GM23338 (cell line): ENCODE results near the gene INHBC. TPM values are rescaled to one million over a fixed set of nuclear protein-coding genes. Genes with fewer than 3 reads are reported as not detected.

Experiments used
- ATAC-seq: fragments of 200-7000 bp; cut with Tn5 transposase; 3 replicates; pipeline ENCODE4 v1.9.1; 2020
- DNase-seq: peaks from one replicate; pipeline ENCODE4 v3.0.0-alpha.2; 2015; ENCODE audit warnings: low spot score
- H2AFZ ChIP-seq: fragments of 200-600 bp; sonication (generic); 2 replicates; pipeline ENCODE4 v1.8.0; 2016; ENCODE audit warnings: antibody characterized with exemption, mild to moderate bottlenecking, moderate library complexity
- H3F3A ChIP-seq: fragments of 200-600 bp; sonication (generic); replicated peaks from 2 replicates; pipeline ENCODE4 v1.8.0; 2017; ENCODE audit warnings: antibody characterized with exemption, mixed run types, low read depth
- H3K27ac ChIP-seq: fragments of 200-600 bp; sonication (generic); 2 replicates; pipeline ENCODE4 v1.6.1; 2016; ENCODE audit warnings: low read depth
- H3K27me3 ChIP-seq: fragments of 200-600 bp; sonication (generic); 2 replicates; pipeline ENCODE4 v1.8.0; 2016; ENCODE audit warnings: mild to moderate bottlenecking, mixed run types, moderate library complexity; ENCODE audit not compliant: insufficient read depth
- H3K36me3 ChIP-seq: fragments of 200-600 bp; sonication (generic); 2 replicates; pipeline ENCODE4 v1.8.0; 2016; ENCODE audit warnings: mild to moderate bottlenecking; ENCODE audit not compliant: insufficient read depth
- H3K4me1 ChIP-seq: fragments of 200-600 bp; sonication (generic); 2 replicates; pipeline ENCODE4 v1.8.0; 2016; ENCODE audit warnings: mild to moderate bottlenecking, moderate library complexity; ENCODE audit not compliant: insufficient read depth
- H3K4me2 ChIP-seq: fragments of 200-600 bp; sonication (generic); 2 replicates; pipeline ENCODE4 v1.7.1; 2017; ENCODE audit warnings: mixed run types
- H3K4me3 ChIP-seq: fragments of 200-600 bp; sonication (generic); 2 replicates; pipeline ENCODE4 v1.6.1; 2016; ENCODE audit warnings: mixed run types
- H3K79me2 ChIP-seq: fragments of 200-600 bp; sonication (generic); replicated peaks from 2 replicates; pipeline ENCODE4 v1.8.0; 2017; ENCODE audit warnings: mild to moderate bottlenecking; ENCODE audit not compliant: insufficient read depth
- H3K9me2 ChIP-seq: fragments of 200-600 bp; sonication (generic); 2 replicates; pipeline ENCODE4 v1.8.0; 2017; ENCODE audit not compliant: insufficient read depth
- H4K20me1 ChIP-seq: fragments of 200-600 bp; sonication (generic); replicated peaks from 2 replicates; pipeline ENCODE4 v1.8.0; 2017; ENCODE audit warnings: mild to moderate bottlenecking; ENCODE audit not compliant: insufficient read depth
- H3K27ac Mint-ChIP-seq: 2 replicates; pipeline ENCODE4 v1.8.0; 2020; ENCODE audit warnings: inconsistent platforms, mild to moderate bottlenecking, moderate library complexity, mixed read lengths
- H3K27me3 Mint-ChIP-seq: 3 replicates; pipeline ENCODE4 v1.8.0; 2022; ENCODE audit warnings: low read depth, mild to moderate bottlenecking, moderate library complexity, mixed read lengths, inconsistent platforms; ENCODE audit not compliant: insufficient read depth, poor library complexity
- H3K36me3 Mint-ChIP-seq: 3 replicates; pipeline ENCODE4 v1.8.0; 2021; ENCODE audit warnings: low read depth, mild to moderate bottlenecking, inconsistent platforms, moderate library complexity, mixed read lengths
- H3K4me1 Mint-ChIP-seq: 3 replicates; pipeline ENCODE4 v1.8.0; 2020; ENCODE audit warnings: mild to moderate bottlenecking, inconsistent platforms, mixed read lengths
- H3K4me3 Mint-ChIP-seq: 3 replicates; pipeline ENCODE4 v1.8.0; 2021; ENCODE audit warnings: moderate library complexity, mild to moderate bottlenecking, inconsistent platforms, mixed read lengths
- H3K9me3 Mint-ChIP-seq: 3 replicates; pipeline ENCODE4 v1.8.0; 2020; ENCODE audit warnings: moderate library complexity, mild to moderate bottlenecking, inconsistent platforms, mixed read lengths
- CREB1 ChIP-seq: fragments of 250-450 bp; sonication (Bioruptor Pico); IDR thresholded peaks from 2 replicates; pipeline ENCODE4 v1.5.0; 2020; ENCODE audit warnings: low read depth, mild to moderate bottlenecking, moderate library complexity
- CTCF ChIP-seq, 2 experiments: fragments of 200-600 bp in 1 of 2; sonication (generic) in 1 of 2; conservative IDR thresholded peaks; 2 replicates each; pipeline versions ENCODE4 v1.5.1 to v1.6.1; 2016 to 2017; ENCODE audit warnings: antibody characterized with exemption in 2 of 2, low read depth in 2 of 2, mild to moderate bottlenecking in 2 of 2, moderate library complexity in 1 of 2
- EZH2phosphoT487 ChIP-seq: fragments of 200-600 bp; sonication (generic); IDR thresholded peaks from one replicate; pipeline ENCODE4 v1.8.1; 2018; ENCODE audit warnings: antibody characterized with exemption; ENCODE audit not compliant: unreplicated experiment
- POLR2AphosphoS5 ChIP-seq: IDR thresholded peaks from 2 replicates; pipeline ENCODE4 v1.6.1; 2016; ENCODE audit warnings: antibody characterized with exemption, low read depth
- REST ChIP-seq: IDR thresholded peaks from one replicate; pipeline ENCODE4 v1.6.1; 2018; ENCODE audit warnings: antibody characterized with exemption; ENCODE audit not compliant: unreplicated experiment
- STAT1 ChIP-seq: IDR thresholded peaks from one replicate; pipeline ENCODE4 v1.6.1; 2016; ENCODE audit warnings: antibody characterized with exemption; ENCODE audit not compliant: unreplicated experiment
- ZNF331 ChIP-seq: fragments of 250-450 bp; sonication (Bioruptor Pico); IDR thresholded peaks from 2 replicates; pipeline ENCODE4 v1.5.0; 2020; ENCODE audit warnings: low read depth, mild to moderate bottlenecking, moderate library complexity
- polyA plus RNA-seq: library from polyadenylated mRNA; unstranded; fragments of >200 nt; fragmentation: Nextera tagmentation; extraction: Ambion mirVana; gene quantifications from 2 replicates; pipeline ENCODE4 v1.2.1, GENCODE V29; 2016
- total RNA-seq: library from RNA; depleted of rRNA; stranded (reverse); fragments of >200 nt; shearing (Covaris generic); gene quantifications from 2 replicates; pipeline ENCODE4 v1.2.3, GENCODE V29; 2014

The INHBC gene
- total and polyA plus RNA-seq, 2 experiments from 2014 or later: 0.53 TPM; not detected in 1

- peak overlapping the region; percentile 76 for H2AFZ ChIP-seq
- peaks cover 23% of the 10 kb centered on the region for H3F3A ChIP-seq
- Mint-ChIP-seq H3K27me3 (peaks cover 34% of the 10 kb centered on the region), H3K27ac (peak overlapping the region; percentile 99), H3K9me3 (no peaks in the 10 kb centered on the region; the same call in 2 of the 3 replicates), H3K4me3 (peak overlapping the region; percentile 82), H3K36me3 (peaks cover 24% of the 10 kb centered on the region), H3K4me1 (peaks cover 33% of the 10 kb centered on the region)
- H3K4me3 ChIP-seq: peak overlapping the region; percentile 97
- H3K27me3 ChIP-seq: no peaks in the 10 kb centered on the region
- no peaks in the 10 kb centered on the region for H3K36me3 ChIP-seq
- H4K20me1 ChIP-seq: no peaks in the 10 kb centered on the region; the same call in 1 of the 2 replicates
- ATAC-seq (no peak), DNase-seq (no peak)
- peaks cover 19% of the 10 kb centered on the region for H3K79me2 ChIP-seq
- H3K27ac ChIP-seq: peak overlapping the region; percentile 100
- H3K4me2 ChIP-seq: peak overlapping the region; percentile 100
- TF ChIP-seq ZNF331 (no peak), POLR2AphosphoS5 (peak; percentile 5; the same call in 1 of the 2 replicates)
- H3K9me2 ChIP-seq: no peaks in the 10 kb centered on the region
- peaks cover 23% of the 10 kb centered on the region for H3K4me1 ChIP-seq
Measured at GRCh38 chr12:57461917-57462250, 27.3 kb downstream of the INHBC start.

GRCh38 chr12:57462251-57462911, 27.8 kb downstream of the INHBC start:
- Histone ChIP-seq H3K9me2 (no peaks in the 10 kb centered on the region), H3K27ac (peak overlapping the region; percentile 100), H3K4me2 (peak overlapping the region; percentile 100), H2AFZ (peak overlapping the region; percentile 76; the same call in 1 of the 2 replicates), H3K27me3 (no peaks in the 10 kb centered on the region), H3K4me3 (peak overlapping the region; percentile 97), H3K36me3 (no peaks in the 10 kb centered on the region), H3K79me2 (peaks cover 14% of the 10 kb centered on the region), H4K20me1 (no peaks in the 10 kb centered on the region; the same call in 1 of the 2 replicates), H3F3A (peaks cover 22% of the 10 kb centered on the region), H3K4me1 (peaks cover 18% of the 10 kb centered on the region)
- peak overlapping the region; percentile 82 for H3K4me3 Mint-ChIP-seq
- no peak for TF ChIP-seq STAT1
- peak; percentile 96 to 99 for TF ChIP-seq CTCF (conservative IDR thresholded peaks at IDR 0.05; ENCODE audit: low read depth in 2 of 2)
- peak; percentile 60 for TF ChIP-seq POLR2AphosphoS5
- TF ChIP-seq REST: no peak
- TF ChIP-seq EZH2phosphoT487: no peak
- no peak for TF ChIP-seq CREB1 (CRISPR knock-in tag)
- no peak for TF ChIP-seq ZNF331
- H3K4me1 Mint-ChIP-seq: peaks cover 28% of the 10 kb centered on the region
- no peaks in the 10 kb centered on the region; the same call in 2 of the 3 replicates for H3K9me3 Mint-ChIP-seq
- DNase-seq (peak; percentile 94), ATAC-seq (peak; percentile 53)
- peaks cover 23% of the 10 kb centered on the region; the same call in 2 of the 3 replicates for H3K36me3 Mint-ChIP-seq
- H3K27me3 Mint-ChIP-seq: peaks cover 34% of the 10 kb centered on the region
- H3K27ac Mint-ChIP-seq: peak overlapping the region; percentile 99
